Stimulated activated CD4-positive, alpha-beta T cell treated with anti-CD3 and anti-CD28 coated beads, Interleukin-1b, Interleukin-23, amount 100 ng/mL, for 1 hour (primary cell): Measurements from ENCODE around the gene ZGPAT.
"Not testable (repeated sequence)": the region's sequence is repeated elsewhere in the genome, so short reads cannot be mapped to it uniquely, and the experiment has no call there.

ENCODE experiments used
- DNase-seq, 2 donors: peaks; one replicate each; pipeline ENCODE4 v3.0.0-alpha.2; 2020; ENCODE audit warnings: low read depth in 2 of 2

Gene ZGPAT

DNA sequence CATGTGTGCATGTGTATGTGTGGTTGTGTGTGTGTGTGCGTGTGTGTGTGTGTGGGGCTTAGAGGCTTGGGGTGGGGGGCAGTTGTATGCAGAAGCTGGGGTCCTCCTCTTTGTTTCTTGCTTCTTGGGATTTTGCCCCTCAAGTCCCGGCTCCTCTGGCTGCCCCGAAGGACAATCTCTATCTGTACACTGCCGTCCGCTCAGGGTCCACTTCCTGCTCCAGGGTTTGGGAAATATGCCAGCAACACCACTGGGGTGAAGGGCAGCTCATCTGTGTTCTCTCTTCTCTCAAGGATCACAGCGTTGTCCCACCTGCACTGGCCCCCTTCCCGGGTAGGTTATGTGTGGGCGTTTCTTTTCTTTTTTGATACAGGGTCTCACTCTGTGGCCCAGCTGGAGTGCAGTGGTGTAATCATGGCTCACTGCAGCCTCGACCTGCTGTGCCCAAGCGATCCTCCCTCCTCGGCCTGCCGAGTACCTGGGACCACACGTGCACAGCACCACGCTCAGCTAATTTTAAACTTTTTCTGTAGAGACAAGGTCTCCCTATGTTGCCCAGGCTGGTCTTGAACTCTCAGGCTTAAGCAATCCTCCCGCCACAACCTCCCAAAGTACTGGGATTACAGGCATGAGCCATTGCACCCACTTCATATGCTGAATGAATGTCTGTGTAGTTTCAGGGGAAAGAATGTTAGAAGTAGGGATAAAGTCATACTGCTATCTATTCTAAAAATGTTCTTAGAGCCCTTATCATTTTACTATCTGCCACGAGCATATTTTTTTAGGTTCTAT lies 57.4 kb downstream of the ZGPAT start:
- DNase-seq = no peak

DNA sequence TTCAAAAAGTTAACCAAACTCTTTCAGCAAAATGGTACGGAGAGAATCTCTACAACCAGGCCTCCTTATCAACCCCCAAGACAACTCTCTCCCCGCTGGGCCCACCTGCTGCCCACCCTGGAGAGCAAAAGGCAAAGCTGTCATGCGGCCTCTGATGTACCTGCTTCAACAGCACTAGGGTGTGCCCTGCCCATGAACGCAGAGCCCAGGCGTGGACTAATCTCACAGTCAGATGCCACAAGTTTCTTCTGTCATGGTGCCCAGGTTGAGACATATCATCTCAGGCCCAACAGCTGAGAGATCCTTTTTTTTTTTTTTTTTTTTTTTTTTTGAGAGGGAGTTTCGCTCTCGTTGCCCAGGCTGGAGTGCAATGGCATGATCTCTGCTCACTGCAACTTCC lies 58.1 kb downstream of the ZGPAT start:
- no peak for DNase-seq

DNA sequence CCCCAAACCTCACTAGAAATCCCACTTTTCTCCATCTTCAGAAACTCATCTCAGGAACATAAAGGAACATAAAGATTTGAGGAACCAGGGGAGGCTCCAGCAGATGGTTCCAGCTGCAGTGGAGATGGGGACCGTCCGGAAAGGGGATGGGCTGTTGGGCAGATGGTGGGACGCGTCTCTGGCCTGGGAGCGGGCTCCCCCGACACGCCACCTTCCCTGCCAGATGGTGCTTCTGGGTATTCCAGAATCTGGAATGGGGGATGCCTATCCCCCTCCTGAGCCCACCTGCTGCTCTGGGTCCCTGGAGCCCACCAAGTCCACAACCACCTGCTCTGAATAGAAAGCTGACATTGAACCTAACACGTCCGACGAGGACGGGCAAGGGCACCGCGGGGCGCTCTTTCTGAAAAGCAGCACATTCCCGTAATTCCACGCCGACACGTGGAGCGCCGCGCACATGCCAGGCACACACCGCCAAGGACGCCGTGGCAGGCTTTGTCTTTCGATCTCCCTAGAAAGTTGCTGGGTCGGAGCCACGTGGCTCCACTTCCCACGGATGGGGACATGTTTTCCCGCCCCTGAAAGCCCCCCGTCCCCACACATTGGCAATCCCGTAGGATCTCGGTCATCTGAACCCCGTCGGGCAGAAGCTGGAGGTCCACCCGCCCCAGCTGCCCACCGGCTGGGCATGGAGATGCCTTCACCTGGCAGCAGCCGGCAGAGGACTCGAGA lies 59.0 kb downstream of the ZGPAT start:
- DNase-seq = no peak

DNA sequence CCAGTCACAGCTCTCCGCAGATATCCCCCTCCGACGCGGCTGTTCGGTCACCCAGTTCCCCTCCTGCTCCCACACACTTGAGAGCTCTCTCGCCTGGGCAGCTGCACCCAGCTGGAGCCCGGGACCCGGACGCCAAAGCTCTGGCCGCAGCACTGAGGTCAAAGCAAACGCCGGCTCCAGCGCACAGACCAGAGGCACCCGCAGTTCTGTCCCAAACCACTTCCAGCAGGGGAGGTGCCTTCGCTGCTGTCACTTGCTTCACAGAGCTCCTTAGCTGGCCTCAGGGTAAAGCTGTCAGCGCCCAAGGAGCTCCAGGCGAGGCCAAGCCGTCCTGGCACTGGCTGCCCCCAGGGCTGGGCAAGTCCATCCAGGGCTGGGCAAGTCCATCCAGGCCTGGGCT lies 59.6 kb downstream of the ZGPAT start:
- DNase-seq = no peak

- DNase-seq = no peak
These were observed 60.0 kb downstream of the ZGPAT start for GRCh38 chr20:63767886-63768285.

DNA sequence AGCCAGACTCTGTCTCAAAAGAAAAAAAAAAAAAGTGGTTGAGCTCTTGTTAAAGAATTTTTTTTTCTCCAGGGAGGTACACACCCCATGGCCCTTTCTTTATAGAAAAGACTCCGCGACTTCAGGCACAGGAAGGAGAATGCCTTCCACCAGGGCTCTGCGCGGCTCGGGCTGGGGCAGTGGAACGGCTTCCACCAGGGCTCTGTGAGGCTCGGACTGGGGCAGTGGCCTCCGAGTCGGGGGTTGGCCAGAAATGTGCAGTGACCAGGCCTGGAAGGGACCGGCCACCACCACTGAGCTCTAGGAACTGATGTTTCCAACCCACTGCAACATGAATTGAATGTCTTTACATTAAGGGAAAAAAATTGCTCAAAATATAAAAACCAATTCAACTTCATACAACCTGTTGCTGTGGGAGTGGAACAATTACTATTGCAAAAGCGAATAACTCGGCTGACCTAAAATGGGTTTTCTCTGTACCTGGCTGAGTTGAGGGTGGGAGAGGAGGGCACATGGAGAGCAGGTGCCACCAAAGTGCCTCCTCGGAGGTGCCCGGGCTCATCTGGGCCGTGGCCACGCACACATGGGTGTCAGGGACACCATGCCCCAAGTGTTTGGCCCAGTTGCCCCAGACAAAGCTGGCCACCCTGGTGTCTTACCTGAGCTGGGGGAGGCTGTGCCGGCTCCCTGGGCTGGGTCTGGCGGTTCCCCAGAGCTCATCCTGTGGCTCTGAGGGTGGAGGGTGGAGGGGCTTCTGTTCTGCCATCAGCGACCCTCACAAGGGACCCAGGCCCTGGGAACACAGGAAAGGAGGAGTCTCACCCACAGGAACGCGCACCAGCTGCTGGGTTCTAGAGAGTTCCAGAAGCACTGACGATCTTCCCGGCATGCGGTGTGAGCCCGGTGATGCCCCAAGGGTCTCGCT lies 61.0 kb downstream of the ZGPAT start:
- DNase-seq = no peak

DNA sequence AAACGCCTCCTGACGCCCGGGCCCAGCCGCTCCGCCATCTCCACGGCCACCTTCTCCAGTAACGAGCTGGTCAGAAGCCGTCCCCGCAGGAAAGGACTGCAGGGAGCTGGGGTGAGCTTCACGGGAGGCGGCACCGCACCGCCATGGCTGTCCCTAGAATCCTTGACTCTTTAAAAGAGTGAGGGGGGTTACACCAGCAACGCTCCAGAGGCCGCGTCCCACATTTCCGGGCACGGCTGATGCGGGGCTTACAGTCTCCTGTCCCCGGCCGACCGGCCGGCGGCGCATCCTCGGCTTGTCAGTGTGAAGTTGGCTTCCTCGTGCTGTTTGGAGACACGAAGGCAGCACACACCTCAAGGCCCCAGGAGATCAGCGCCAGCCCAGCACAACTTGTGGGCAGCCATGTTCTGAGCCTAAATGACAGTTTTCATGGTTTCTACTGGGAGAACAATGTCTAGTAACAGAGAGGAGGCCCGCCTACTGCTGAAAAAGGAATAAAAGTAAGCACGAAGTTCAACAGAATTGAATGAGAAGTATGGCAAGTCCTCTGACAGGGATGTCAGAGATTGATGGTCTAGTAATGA lies 62.1 kb downstream of the ZGPAT start:
- no peak for DNase-seq

DNA sequence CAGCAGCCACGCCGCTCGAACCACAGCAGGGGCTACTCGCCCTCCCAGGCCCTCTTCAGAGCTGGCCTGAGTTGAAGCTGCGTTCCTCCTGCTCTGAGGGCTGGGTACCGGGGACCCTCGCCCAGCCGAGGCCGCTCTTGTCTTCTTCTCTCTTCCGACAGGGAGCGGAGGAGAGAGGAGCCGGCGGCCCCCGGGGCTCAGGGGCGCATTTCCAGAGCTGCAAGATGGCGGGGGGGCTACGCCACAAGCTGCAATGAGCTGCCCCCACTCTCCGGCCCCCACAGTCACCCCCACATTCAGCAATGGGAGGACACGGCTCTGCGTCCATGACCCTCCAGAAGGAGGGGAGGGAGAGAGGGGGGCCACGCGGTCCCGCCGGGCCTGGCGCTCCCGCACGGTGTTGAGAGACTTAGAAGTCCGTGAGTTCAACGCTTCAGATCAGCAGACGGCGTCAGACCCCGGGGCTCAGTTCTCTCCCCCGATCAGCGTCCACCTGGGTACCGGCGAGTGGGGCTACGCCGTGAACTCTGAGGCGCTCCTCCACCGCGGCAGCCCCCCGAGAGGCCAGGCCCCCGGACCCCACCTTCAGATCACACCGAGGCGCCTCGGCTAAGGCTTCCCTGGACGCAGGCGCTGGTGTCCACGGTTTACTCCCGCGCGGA lies 63.3 kb downstream of the ZGPAT start:
- DNase-seq = no peak

GRCh38 chr20:63772781-63773518 lies 65.1 kb downstream of the ZGPAT start:
- DNase-seq = no peak

- DNase-seq = no peak
These were observed 65.9 kb downstream of the ZGPAT start for GRCh38 chr20:63773571-63774241.

GRCh38 chr20:63774306-63774705 lies 66.5 kb downstream of the ZGPAT start:
- no peak for DNase-seq

GRCh38 chr20:63775096-63775978 lies 67.5 kb downstream of the ZGPAT start:
- DNase-seq = no peak

GRCh38 chr20:63776875-63777274 lies 69.0 kb downstream of the ZGPAT start:
- DNase-seq = not testable (repeated sequence)

DNA sequence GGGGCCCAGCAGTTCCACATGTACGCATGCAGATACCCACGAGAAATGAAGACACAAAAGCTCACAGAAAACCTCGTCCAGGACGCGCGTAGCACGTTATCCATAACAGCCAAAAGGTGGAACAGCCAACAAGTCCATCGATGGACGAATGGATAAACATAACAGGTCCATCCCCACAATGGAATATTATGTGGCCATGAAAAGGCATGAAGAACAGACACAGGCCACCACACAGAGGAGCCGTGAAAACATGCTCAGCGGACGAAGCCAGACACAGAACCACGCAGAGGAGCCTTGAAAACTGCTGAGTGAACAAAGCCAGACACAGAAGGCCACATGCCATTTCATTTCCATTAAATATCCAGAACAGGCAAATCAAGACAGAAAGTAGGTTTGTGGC lies 69.8 kb downstream of the ZGPAT start:
- DNase-seq = no peak

DNA sequence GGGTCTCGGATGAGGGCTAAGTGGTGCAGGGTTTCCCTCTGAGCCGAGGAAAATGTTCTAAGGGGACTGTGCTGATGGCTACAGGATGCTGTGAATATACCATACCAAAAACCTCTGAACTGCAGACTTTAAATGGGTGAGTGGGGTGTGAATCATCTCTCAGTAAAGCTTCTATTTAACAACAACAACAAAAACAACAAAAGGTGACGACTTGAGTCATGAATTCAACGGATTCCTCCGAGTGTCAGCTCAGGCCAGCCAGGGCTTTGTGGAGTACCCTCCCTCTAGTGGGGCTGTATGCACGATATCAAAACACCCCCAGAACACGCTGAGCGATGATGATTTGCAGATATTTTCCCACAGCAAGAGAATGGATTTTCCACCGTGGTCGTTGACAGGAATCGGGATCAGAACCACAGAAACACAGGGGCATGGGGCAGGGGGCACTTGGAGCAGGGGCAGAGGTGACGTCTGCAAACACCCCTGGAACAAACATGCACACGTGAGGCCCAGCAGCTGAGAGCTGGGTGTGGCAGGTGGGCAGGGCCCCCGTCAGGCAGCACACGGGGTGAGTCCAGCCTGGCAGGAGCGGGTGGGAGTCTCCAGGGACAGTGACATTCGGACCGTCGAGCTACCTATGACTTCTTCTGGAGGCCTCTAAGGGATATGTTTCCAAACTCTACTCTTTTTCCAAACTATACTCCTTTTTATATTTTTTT lies 70.4 kb downstream of the ZGPAT start:
- DNase-seq = no peak

DNA sequence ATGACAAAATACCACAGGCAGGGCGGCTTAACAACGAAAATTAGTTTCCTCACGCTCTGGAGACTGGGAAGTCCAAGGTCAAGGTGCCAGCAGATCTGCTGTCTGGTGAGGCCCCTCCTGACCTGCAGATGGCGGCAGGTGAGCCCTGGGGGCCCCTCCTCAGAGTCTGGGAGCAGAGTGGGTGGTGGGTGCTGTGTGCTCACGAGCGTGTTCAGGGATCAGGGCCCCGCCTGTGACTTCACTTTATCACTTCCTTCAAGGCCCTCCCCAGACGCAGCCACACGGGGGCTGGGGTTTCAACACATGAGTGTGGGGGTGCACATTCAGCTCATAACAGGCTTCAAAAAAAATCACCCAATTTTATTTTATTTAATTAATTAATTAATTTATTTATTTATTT lies 71.0 kb downstream of the ZGPAT start:
- DNase-seq = no peak

- no peak for DNase-seq
These were observed 73.3 kb downstream of the ZGPAT start for GRCh38 chr20:63781181-63781580.

DNA sequence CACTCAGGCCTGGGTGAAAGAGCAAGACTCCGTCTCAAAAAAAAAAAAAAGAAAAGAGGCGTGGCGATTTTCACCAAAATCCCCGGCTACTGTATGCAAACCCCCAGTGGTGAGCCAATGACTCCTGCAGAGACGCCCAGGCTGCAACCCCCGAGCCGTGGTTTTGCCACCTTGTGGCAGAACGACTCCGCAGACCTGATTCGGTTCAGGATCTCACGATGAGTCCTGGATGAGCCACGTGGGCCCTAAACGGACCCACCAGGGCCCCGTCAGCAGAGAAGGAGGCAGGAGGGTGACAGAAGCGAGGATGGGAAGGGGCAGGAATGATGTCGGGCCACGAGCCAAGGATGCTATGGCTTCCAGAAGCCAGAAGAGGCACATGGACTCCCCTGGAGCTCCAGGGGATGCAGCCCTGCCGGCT lies 74.2 kb downstream of the ZGPAT start:
- DNase-seq = no peak
